ENCODE results near the gene LRRC42. TPM values are rescaled to one million over a fixed set of nuclear protein-coding genes. Genes with fewer than 3 reads are reported as not detected.

LRRC42 gene
- total and polyA plus RNA-seq, 4 donors = 9.8 to 14.8 (median 10.9) TPM

- 90% methylated on average over 5 of the region's 5 CpGs for WGBS
- DNase-seq (ENCODE audit: low spot score) = no peak
- no peak for TF ChIP-seq REST (IDR thresholded peaks at IDR 0.05)
- no peak for TF ChIP-seq NR2F2 (IDR thresholded peaks at IDR 0.05)
- no peak for TF ChIP-seq HNF4G (IDR thresholded peaks at IDR 0.05)
- no peak for TF ChIP-seq JUND (IDR thresholded peaks at IDR 0.05)
- TF ChIP-seq, protein P1, sequence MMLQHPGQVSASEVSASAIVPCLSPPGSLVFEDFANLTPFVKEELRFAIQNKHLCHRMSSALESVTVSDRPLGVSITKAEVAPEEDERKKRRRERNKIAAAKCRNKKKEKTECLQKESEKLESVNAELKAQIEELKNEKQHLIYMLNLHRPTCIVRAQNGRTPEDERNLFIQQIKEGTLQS (IDR thresholded peaks at IDR 0.05) = no peak
- H3K36me3 ChIP-seq (ENCODE audit: control insufficient read depth in 4 of 4, insufficient read depth in 3 of 4, low read depth in 1 of 4, low read length in 3 of 4) = peaks cover 0 to 17% (median 2%) of the 10 kb centered on the region in 4 donors
- no peaks in the 10 kb centered on the region for H3K9me3 ChIP-seq (ENCODE audit: control insufficient read depth in 4 of 4, low read length in 3 of 4)
- no peaks in the 10 kb centered on the region for H3K27me3 ChIP-seq (ENCODE audit: control insufficient read depth in 4 of 4, insufficient read depth in 4 of 4, low read length in 3 of 4)
- no peak overlapping the region for H3K4me3 ChIP-seq (ENCODE audit: low read depth in 1 of 3, low read length in 3 of 3)
- peaks cover 0 to 2% (median 0%) of the 10 kb centered on the region in 4 donors for H3K4me1 ChIP-seq (ENCODE audit: control insufficient read depth in 4 of 4, insufficient read depth in 4 of 4, low read length in 3 of 4)
- no peak overlapping the region for H3K9ac ChIP-seq (ENCODE audit: low read depth in 1 of 2, low read length in 2 of 2)
- no peak overlapping the region for H3K27ac ChIP-seq (ENCODE audit: low read depth in 1 of 2, low read length in 2 of 2)
These were observed 32.7 kb upstream of the LRRC42 start for GRCh38 chr1:53913352-53914033.

DNA sequence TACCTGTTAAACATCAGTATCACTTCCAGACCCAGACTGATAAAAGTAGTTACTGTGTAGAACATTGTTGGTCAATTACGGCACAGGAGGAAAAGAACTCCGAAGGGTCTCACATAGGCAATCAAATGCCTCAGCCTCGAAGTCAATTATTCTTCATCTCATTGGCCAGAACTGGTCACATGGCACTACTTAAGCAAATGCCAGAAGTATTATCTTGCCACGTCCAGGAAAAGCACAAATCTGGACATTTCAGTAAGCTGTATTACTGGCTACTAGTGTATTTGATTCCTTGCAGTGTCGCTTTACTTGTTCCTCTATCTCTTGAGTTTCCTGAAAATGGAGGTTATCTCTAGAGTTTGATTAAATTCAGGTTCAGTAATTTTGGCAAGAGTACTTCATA is 27.8 kb upstream of the LRRC42 start:
- no peak overlapping the region for H3K27ac ChIP-seq (ENCODE audit: low read depth in 1 of 2, low read length in 2 of 2)
- 80% methylated on average over 5 of the region's 5 CpGs for WGBS
- TF ChIP-seq HNF4G (IDR thresholded peaks at IDR 0.05) (no peak), RAD21 (IDR thresholded peaks at IDR 0.05) (no peak), CTCF (IDR thresholded peaks at IDR 0.05; ENCODE audit: low read depth, low read length, missing input control) (no peak), SP1 (IDR thresholded peaks at IDR 0.05) (no peak), EGR1 (IDR thresholded peaks at IDR 0.05; ENCODE audit: low read depth in 2 of 2) (no peak), JUND (IDR thresholded peaks at IDR 0.05) (no peak), HNF4A (conservative IDR thresholded peaks at IDR 0.05) (no peak)
- TF ChIP-seq, protein P2, sequence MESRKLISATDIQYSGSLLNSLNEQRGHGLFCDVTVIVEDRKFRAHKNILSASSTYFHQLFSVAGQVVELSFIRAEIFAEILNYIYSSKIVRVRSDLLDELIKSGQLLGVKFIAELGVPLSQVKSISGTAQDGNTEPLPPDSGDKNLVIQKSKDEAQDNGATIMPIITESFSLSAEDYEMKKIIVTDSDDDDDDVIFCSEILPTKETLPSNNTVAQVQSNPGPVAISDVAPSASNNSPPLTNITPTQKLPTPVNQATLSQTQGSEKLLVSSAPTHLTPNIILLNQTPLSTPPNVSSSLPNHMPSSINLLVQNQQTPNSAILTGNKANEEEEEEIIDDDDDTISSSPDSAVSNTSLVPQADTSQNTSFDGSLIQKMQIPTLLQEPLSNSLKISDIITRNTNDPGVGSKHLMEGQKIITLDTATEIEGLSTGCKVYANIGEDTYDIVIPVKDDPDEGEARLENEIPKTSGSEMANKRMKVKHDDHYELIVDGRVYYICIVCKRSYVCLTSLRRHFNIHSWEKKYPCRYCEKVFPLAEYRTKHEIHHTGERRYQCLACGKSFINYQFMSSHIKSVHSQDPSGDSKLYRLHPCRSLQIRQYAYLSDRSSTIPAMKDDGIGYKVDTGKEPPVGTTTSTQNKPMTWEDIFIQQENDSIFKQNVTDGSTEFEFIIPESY (IDR thresholded peaks at IDR 0.05) = no peak
- peaks cover 0 to 10% (median 4%) of the 10 kb centered on the region in 4 donors for H3K36me3 ChIP-seq (ENCODE audit: control insufficient read depth in 4 of 4, insufficient read depth in 3 of 4, low read depth in 1 of 4, low read length in 3 of 4)
- H3K9me3 ChIP-seq (ENCODE audit: control insufficient read depth in 4 of 4, low read length in 3 of 4) = no peaks in the 10 kb centered on the region
- no peak overlapping the region for H3K4me3 ChIP-seq (ENCODE audit: low read depth in 1 of 3, low read length in 3 of 3)
- H3K9ac ChIP-seq (ENCODE audit: low read depth in 1 of 2, low read length in 2 of 2) = no peak overlapping the region
- no peaks in the 10 kb centered on the region for H3K27me3 ChIP-seq (ENCODE audit: control insufficient read depth in 4 of 4, insufficient read depth in 4 of 4, low read length in 3 of 4)
- DNase-seq (ENCODE audit: low spot score) = no peak
- H3K4me1 ChIP-seq (ENCODE audit: control insufficient read depth in 4 of 4, insufficient read depth in 4 of 4, low read length in 3 of 4) = peaks cover 0 to 16% (median 12%) of the 10 kb centered on the region in 4 donors
